Glutamatergic neuron (in vitro differentiated cells): ENCODE data around the gene GVQW3. TPM values are rescaled to one million over a fixed set of nuclear protein-coding genes. Genes with fewer than 3 reads are reported as not detected.

Experiments used
- DNase-seq: peaks from one replicate; pipeline ENCODE4 v3.0.0; 2022
- H3K27ac Mint-ChIP-seq: one replicate; pipeline ENCODE4 v1.8.0; 2020; ENCODE audit warnings: mild to moderate bottlenecking, mixed read lengths, inconsistent platforms; ENCODE audit not compliant: unreplicated experiment
- H3K27me3 Mint-ChIP-seq: one replicate; pipeline ENCODE4 v1.8.0; 2020; ENCODE audit warnings: mild to moderate bottlenecking, moderate library complexity, mixed read lengths, inconsistent platforms; ENCODE audit not compliant: unreplicated experiment
- H3K36me3 Mint-ChIP-seq: one replicate; pipeline ENCODE4 v1.8.0; 2020; ENCODE audit warnings: mild to moderate bottlenecking, mixed read lengths, inconsistent platforms; ENCODE audit not compliant: unreplicated experiment
- H3K4me1 Mint-ChIP-seq: one replicate; pipeline ENCODE4 v1.8.0; 2020; ENCODE audit warnings: mild to moderate bottlenecking, low read depth, mixed read lengths, inconsistent platforms; ENCODE audit not compliant: unreplicated experiment
- H3K4me3 Mint-ChIP-seq: one replicate; pipeline ENCODE4 v1.8.0; 2020; ENCODE audit warnings: mild to moderate bottlenecking, mixed read lengths, inconsistent platforms; ENCODE audit not compliant: unreplicated experiment
- H3K9me3 Mint-ChIP-seq: one replicate; pipeline ENCODE4 v1.8.0; 2020; ENCODE audit warnings: mild to moderate bottlenecking, moderate library complexity, mixed read lengths, inconsistent platforms; ENCODE audit not compliant: unreplicated experiment
- CTCF ChIP-seq: fragments of 200-600 bp; sonication (generic); IDR thresholded peaks from one replicate; pipeline ENCODE4 v1.5.0; 2021; ENCODE audit not compliant: partially characterized antibody, unreplicated experiment
- total RNA-seq: library from RNA; stranded (reverse); fragmentation: NEBNext Ultra II Directional; extraction: Animal tissue kit (Norgen Biotek cat#: 25700); gene quantifications from one replicate; pipeline ENCODE4 v1.2.1, GENCODE V29; 2021; ENCODE audit not compliant: unreplicated experiment

GVQW3 gene
- total RNA-seq, 1 donor from 2014 or later = 14.8 TPM

- no peak for TF ChIP-seq CTCF
Measured at GRCh38 chr11:76444065-76444383, 62.9 kb downstream of the GVQW3 start.

GRCh38 chr11:76444384-76445120, 63.4 kb downstream of the GVQW3 start, which contains the start of gene EMSY:
EMSY (plus strand) TSS chr11:76445018; CDS start chr11:76446939, 1,921 bp downstream.
- no peak for TF ChIP-seq CTCF
- DNase-seq = peak; percentile 93
- peaks cover 3% of the 10 kb centered on the region for H3K27me3 Mint-ChIP-seq
- H3K27ac Mint-ChIP-seq = peak within 1 kb of the TSS; percentile 95
- peak within 1 kb of the TSS; percentile 92 for H3K4me3 Mint-ChIP-seq
- H3K9me3 Mint-ChIP-seq = peaks cover 2% of the 10 kb centered on the region
- no peaks in the 10 kb centered on the region for H3K36me3 Mint-ChIP-seq
- H3K4me1 Mint-ChIP-seq = peaks cover 4% of the 10 kb centered on the region

More at GRCh38 chr11:76444065-76444383, 62.9 kb downstream of the GVQW3 start:
- Mint-ChIP-seq H3K27me3 (peaks cover 3% of the 10 kb centered on the region), H3K27ac (peak overlapping the region; percentile 95), H3K4me1 (peaks cover 4% of the 10 kb centered on the region), H3K4me3 (peak overlapping the region; percentile 92), H3K9me3 (peaks cover 2% of the 10 kb centered on the region), H3K36me3 (no peaks in the 10 kb centered on the region)
- no peak for DNase-seq

DNA sequence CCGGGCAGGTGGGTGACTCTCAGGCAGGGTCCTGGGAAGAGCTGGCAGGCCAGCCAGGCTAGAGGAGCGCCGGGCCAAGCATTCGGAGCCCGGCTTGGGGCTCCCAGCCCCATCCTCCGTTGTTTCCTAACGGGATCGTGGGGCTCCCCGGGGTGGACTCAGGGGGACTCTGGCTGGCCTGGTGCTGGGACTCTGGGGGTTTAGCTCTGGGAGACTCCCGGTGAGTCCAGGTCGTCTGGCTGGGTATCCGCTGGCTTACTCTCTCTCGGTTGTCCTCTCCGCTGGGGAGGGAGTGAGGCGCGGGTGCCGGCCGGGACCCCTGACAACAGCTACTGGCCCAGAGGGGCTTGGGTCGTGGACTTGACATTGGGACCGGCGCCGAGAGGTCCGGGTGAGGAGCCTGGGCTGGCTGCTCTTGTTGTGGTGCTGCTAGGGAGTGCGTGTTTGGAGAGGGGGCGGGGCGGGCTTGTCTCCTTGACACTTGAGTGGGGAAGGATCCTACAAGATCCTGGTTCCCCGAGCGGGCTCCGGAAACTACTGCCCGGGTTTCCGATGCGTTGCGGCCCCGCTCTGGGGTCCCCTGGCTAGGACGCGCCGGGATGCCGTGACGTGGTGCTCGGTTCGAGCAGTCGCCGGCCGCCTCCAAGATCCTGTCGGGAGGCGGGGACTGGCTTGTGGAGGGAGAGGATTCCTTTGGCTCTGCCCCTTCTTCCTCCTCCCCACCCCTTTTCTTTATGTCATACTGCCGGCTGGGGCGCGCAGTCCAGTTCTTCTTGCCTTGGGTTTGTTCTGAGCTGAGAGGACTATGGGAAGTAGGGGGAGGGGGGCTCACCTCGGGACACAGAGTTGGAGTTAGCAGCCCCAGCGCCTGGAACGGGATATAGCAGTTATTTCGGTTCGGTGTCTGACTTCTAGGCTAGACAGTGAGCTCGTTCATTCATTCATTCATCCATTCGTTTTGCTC, 64.3 kb downstream of the GVQW3 start:
- no peak for TF ChIP-seq CTCF
- Mint-ChIP-seq H3K4me3 (peak overlapping the region; percentile 92), H3K27ac (peak overlapping the region; percentile 95)

DNA sequence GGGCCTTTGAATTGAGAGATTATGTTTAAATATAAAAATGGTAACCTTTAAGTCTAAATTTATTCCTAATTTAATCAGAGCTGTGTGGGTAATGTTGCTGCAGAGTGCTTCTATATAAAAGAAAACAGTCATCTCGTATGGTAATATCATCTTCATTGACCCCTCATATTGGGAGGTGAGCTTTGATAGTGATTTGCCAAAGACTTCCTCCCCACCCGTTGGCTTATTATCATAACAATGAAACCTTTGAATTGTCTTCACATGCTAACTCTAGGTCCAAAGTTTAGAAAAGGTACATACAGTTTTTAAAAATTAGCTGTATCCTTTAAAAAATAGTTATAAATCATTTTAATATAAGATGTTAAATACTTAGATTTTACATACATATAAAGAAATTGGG, 67.4 kb downstream of the GVQW3 start:
- Mint-ChIP-seq H3K9me3 (peaks cover 2% of the 10 kb centered on the region), H3K36me3 (no peaks in the 10 kb centered on the region), H3K4me3 (no peak overlapping the region), H3K27me3 (peaks cover 3% of the 10 kb centered on the region), H3K27ac (no peak overlapping the region), H3K4me1 (no peaks in the 10 kb centered on the region)
- no peak for TF ChIP-seq CTCF
- DNase-seq = no peak

More for the DNA sequence above, 64.3 kb downstream of the GVQW3 start:
- Mint-ChIP-seq H3K27me3 (peaks cover 3% of the 10 kb centered on the region), H3K4me1 (peaks cover 4% of the 10 kb centered on the region), H3K9me3 (peaks cover 2% of the 10 kb centered on the region), H3K36me3 (no peaks in the 10 kb centered on the region)
- peak; percentile 80 for DNase-seq
